ENCODE results near the gene SERPINI1.

SERPINI1 gene

DNA sequence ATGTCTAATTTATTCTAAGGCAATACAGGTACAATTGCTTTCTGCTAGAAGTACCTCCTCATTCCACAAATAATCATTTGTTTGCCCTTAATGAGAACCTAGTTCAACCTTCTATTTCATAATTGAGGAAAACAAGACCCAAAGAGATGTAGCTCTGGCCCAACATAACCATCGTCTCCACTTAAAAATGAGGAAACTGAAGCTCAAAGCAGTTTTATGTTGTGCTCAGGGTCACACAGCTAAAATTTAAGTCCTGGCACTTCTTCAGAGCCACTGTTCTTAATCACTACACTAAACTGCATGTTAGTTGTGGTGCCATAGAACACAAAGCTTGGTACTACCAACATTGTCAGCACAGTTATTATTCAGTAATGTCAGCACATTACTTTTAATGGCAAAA is 108.0 kb downstream of the SERPINI1 start:
- H3K4me3 ChIP-seq: no peak overlapping the region
- no peak overlapping the region for H3K27ac ChIP-seq
- TF ChIP-seq, protein P1, sequence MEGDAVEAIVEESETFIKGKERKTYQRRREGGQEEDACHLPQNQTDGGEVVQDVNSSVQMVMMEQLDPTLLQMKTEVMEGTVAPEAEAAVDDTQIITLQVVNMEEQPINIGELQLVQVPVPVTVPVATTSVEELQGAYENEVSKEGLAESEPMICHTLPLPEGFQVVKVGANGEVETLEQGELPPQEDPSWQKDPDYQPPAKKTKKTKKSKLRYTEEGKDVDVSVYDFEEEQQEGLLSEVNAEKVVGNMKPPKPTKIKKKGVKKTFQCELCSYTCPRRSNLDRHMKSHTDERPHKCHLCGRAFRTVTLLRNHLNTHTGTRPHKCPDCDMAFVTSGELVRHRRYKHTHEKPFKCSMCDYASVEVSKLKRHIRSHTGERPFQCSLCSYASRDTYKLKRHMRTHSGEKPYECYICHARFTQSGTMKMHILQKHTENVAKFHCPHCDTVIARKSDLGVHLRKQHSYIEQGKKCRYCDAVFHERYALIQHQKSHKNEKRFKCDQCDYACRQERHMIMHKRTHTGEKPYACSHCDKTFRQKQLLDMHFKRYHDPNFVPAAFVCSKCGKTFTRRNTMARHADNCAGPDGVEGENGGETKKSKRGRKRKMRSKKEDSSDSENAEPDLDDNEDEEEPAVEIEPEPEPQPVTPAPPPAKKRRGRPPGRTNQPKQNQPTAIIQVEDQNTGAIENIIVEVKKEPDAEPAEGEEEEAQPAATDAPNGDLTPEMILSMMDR (IDR thresholded peaks at IDR 0.05): no peak
- DNase-seq (ENCODE audit: low spot score): no peak

DNA sequence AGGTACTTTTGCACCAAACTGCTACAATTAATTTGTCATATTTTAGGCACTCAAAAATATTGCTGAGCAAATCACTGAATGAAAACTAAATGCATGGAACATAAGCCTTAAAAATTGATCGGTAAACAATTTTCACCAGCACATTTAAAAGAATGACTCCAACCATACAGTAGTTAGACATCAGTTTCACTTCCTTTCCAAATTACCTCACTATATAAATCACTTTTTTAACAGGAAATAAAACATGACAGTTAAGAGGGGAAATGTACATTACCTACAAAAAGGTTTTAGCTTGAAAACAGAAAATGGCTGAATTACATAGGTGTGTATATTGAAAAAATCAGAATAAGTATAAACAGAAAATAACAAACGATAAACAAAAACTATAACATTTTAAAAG is 108.4 kb downstream of the SERPINI1 start:
- no peak for DNase-seq (ENCODE audit: low spot score)
- H3K4me3 ChIP-seq: no peak overlapping the region
- TF ChIP-seq, protein P1 (IDR thresholded peaks at IDR 0.05): no peak
- no peak overlapping the region for H3K27ac ChIP-seq

DNA sequence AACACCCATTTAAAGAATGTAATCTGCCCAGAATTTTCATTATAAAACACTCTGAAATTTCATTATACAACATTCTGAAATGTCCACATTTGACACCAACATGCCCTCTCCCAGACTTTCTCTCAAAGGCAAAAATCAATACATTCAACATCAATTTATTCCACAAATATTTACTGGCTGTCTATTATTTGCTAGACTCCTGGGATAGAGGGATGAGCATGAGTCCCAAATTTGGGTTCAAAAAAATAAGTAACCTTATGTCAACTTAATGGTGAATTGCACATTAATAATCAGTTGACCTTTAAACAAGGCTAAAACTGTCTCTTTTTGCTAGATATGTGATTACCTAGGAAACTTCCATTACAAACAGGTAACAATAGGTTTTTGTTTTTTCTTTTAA is 109.0 kb downstream of the SERPINI1 start:
- H3K27ac ChIP-seq: no peak overlapping the region
- DNase-seq (ENCODE audit: low spot score): no peak
- no peak overlapping the region for H3K4me3 ChIP-seq
- TF ChIP-seq, protein P1 (IDR thresholded peaks at IDR 0.05): no peak

DNA sequence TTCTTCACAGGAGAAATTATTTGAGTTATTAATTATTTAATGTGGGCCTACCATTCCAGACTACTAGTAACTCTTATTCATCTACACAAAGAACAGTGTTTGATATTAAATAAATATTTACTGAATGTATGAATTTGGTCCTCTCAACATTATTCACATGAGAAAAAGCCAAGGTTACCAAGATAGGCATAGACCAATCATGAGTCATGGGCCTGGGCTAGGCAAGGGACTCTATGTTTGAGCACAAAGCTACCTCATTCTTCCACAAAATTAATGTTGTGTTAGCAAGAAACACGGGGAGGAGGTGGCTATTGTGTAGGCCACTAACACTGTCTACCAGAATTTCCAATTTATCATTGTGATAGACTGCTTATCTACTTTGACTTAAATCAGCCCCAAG is 115.7 kb downstream of the SERPINI1 start:
- Histone ChIP-seq H3K4me3 (no peak overlapping the region), H3K27ac (no peak overlapping the region)
- DNase-seq (ENCODE audit: low spot score): no peak
- TF ChIP-seq, protein P1 (IDR thresholded peaks at IDR 0.05): no peak

DNA sequence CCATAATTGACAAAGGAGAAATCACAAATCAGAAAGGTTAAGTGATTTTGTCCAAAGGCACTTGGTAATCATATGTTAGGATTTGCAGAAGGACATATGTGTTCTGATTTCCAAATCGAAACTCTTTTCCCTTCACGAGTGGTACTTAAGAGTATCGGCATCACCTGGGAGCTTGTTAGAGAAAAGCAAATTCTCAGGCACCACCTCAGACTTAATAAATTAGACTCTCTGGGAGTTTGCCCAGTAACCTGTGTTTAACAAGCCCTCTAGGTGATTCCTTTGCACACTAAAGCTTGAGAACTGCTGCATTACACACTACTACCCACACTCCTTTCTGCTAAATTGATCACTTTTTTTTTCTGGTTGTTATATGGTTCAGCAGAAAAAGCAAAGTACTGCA is 116.2 kb downstream of the SERPINI1 start:
- TF ChIP-seq, protein P1 (IDR thresholded peaks at IDR 0.05): no peak
- no peak overlapping the region for H3K27ac ChIP-seq

DNA sequence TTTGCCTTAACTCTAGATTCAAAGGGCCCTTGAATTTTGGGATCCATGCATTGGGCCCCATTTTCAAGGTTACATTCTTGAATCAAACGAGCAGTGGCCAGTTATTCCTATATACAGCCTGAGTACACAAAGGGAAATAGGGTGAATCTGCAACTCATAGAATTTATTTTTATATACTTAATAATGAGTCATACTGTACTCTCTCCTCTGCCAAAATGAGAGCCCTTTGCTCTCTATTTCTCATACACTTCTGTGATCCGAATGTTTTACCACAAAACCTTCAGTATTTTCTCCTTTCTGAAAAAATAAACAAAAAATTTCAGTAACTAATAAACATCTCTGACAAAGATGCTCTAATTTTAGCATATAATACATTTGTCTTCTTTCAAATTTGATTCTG is 116.7 kb downstream of the SERPINI1 start:
- no peak for DNase-seq (ENCODE audit: low spot score)
- H3K4me3 ChIP-seq: no peak overlapping the region
- TF ChIP-seq, protein P1 (IDR thresholded peaks at IDR 0.05): no peak
- peak overlapping the region in 1 of 2 donors; percentile 10 for H3K27ac ChIP-seq

More for the DNA sequence above, 116.2 kb downstream of the SERPINI1 start:
- H3K4me3 ChIP-seq: no peak overlapping the region
- DNase-seq (ENCODE audit: low spot score): no peak

DNA sequence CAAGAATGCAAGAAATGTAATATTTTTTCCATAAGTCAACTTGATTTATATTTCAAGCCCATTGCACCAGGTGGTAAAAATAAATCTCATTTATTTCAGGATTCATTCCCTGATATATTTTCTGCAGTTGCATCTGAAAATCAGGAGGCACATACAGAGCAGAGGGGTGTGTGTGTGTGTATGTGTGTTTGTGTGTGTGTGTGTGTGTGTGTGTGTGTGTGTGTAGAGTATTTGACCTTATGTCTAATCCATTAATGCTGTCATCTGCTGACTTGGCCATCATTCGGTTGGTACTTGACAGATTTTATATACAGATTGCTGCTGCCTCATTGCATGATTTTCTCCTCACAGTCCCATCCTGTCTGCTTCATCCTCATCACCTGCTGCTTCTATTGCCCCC is 118.5 kb downstream of the SERPINI1 start:
- TF ChIP-seq, protein P1 (IDR thresholded peaks at IDR 0.05): no peak
- no peak for DNase-seq (ENCODE audit: low spot score)

More for the DNA sequence above, 118.5 kb downstream of the SERPINI1 start:
- Histone ChIP-seq H3K27ac (no peak overlapping the region), H3K4me3 (no peak overlapping the region)

Data from coronary artery (tissue), 2 donors.